ENCODE data around the gene UST.
"Not testable (repeated sequence)": the region's sequence is repeated elsewhere in the genome, so short reads cannot be mapped to it uniquely, and the experiment has no call there.

UST gene

GRCh38 chr6:148924226-148925012 is 177.6 kb downstream of the UST start:
- DNase-seq: no peak

GRCh38 chr6:148925701-148926100 is 178.9 kb downstream of the UST start:
- DNase-seq: no peak

GRCh38 chr6:148926478-148926877 is 179.6 kb downstream of the UST start:
- no peak for DNase-seq

- no peak for DNase-seq
Observed at GRCh38 chr6:148927586-148927985, 180.8 kb downstream of the UST start.

- no peak for DNase-seq
Observed at GRCh38 chr6:148928811-148929210, 182.0 kb downstream of the UST start.

- no peak for DNase-seq
Observed at GRCh38 chr6:148932208-148932607, 185.4 kb downstream of the UST start.

GRCh38 chr6:148932731-148933130 is 185.9 kb downstream of the UST start:
- no peak for DNase-seq

GRCh38 chr6:148934539-148934938 is 187.7 kb downstream of the UST start:
- DNase-seq: peak; percentile 25

GRCh38 chr6:148934961-148935360 is 188.1 kb downstream of the UST start:
- no peak for DNase-seq

- DNase-seq: no peak
Observed at GRCh38 chr6:148935705-148936435, 189.0 kb downstream of the UST start.

GRCh38 chr6:148943451-148943850 is 196.6 kb downstream of the UST start:
- DNase-seq: no peak

GRCh38 chr6:148944608-148945007 is 197.8 kb downstream of the UST start:
- no peak for DNase-seq

- no peak for DNase-seq
Observed at GRCh38 chr6:148945301-148946021, 198.6 kb downstream of the UST start.

- peak; percentile 61 for DNase-seq
Observed at GRCh38 chr6:148947621-148948444, 201.0 kb downstream of the UST start.

- no peak for DNase-seq
Observed at GRCh38 chr6:148951662-148952061, 204.8 kb downstream of the UST start.

GRCh38 chr6:148952147-148953035 is 205.6 kb downstream of the UST start:
- DNase-seq: no peak

GRCh38 chr6:148954461-148954860 is 207.6 kb downstream of the UST start:
- DNase-seq: no peak

- DNase-seq: no peak
Observed at GRCh38 chr6:148954934-148955333, 208.1 kb downstream of the UST start.

- no peak for DNase-seq
Observed at GRCh38 chr6:148955441-148955840, 208.6 kb downstream of the UST start.

GRCh38 chr6:148956163-148956562 is 209.3 kb downstream of the UST start:
- DNase-seq: not testable (repeated sequence)

- DNase-seq: no peak
Observed at GRCh38 chr6:148957752-148958151, 210.9 kb downstream of the UST start.

- no peak for DNase-seq
Observed at GRCh38 chr6:148959008-148959407, 212.2 kb downstream of the UST start.

Measured in GDM1 (cell line).